ENCODE measurements around the gene FAM135A.
"Not testable (repeated sequence)": the region's sequence is repeated elsewhere in the genome, so short reads cannot be mapped to it uniquely, and the experiment has no call there.

The FAM135A gene

GRCh38 chr6:70590400-70590799 lies 177.1 kb downstream of the FAM135A start:
- no peaks in the 10 kb centered on the region for H3K4me1 ChIP-seq (ENCODE audit: insufficient read depth, low read length)
- no peak overlapping the region for H3K4me3 ChIP-seq (ENCODE audit: low read length)
- no peak overlapping the region for H2AFZ ChIP-seq (ENCODE audit: low read depth, low read length)
- H3K9me3 ChIP-seq (ENCODE audit: low read length): no peaks in the 10 kb centered on the region
- H3K27me3 ChIP-seq (ENCODE audit: insufficient read depth, low read length): no peaks in the 10 kb centered on the region
- H3K36me3 ChIP-seq (ENCODE audit: insufficient read depth, low read length): peaks cover 22% of the 10 kb centered on the region

- Histone ChIP-seq H3K9me3 (ENCODE audit: low read length) (no peaks in the 10 kb centered on the region), H3K4me3 (ENCODE audit: low read length) (no peak overlapping the region), H3K27me3 (ENCODE audit: insufficient read depth, low read length) (no peaks in the 10 kb centered on the region), H2AFZ (ENCODE audit: low read depth, low read length) (no peak overlapping the region), H3K36me3 (ENCODE audit: insufficient read depth, low read length) (peaks cover 9% of the 10 kb centered on the region), H3K4me1 (ENCODE audit: insufficient read depth, low read length) (no peaks in the 10 kb centered on the region)
These were observed 179.2 kb downstream of the FAM135A start for GRCh38 chr6:70592391-70593117.

GRCh38 chr6:70593118-70593486 lies 179.8 kb downstream of the FAM135A start:
- Histone ChIP-seq H3K9me3 (ENCODE audit: low read length) (no peaks in the 10 kb centered on the region), H3K4me3 (ENCODE audit: low read length) (no peak overlapping the region), H3K36me3 (ENCODE audit: insufficient read depth, low read length) (peaks cover 5% of the 10 kb centered on the region), H2AFZ (ENCODE audit: low read depth, low read length) (no peak overlapping the region), H3K4me1 (ENCODE audit: insufficient read depth, low read length) (no peaks in the 10 kb centered on the region), H3K27me3 (ENCODE audit: insufficient read depth, low read length) (no peaks in the 10 kb centered on the region)

GRCh38 chr6:70599187-70599586 lies 185.9 kb downstream of the FAM135A start:
- no peak overlapping the region for H2AFZ ChIP-seq (ENCODE audit: low read depth, low read length)
- H3K9me3 ChIP-seq (ENCODE audit: low read length): no peaks in the 10 kb centered on the region
- no peaks in the 10 kb centered on the region for H3K27me3 ChIP-seq (ENCODE audit: insufficient read depth, low read length)
- peaks cover 5% of the 10 kb centered on the region for H3K4me1 ChIP-seq (ENCODE audit: insufficient read depth, low read length)
- no peak overlapping the region for H3K4me3 ChIP-seq (ENCODE audit: low read length)
- no peaks in the 10 kb centered on the region for H3K36me3 ChIP-seq (ENCODE audit: insufficient read depth, low read length)

DNA sequence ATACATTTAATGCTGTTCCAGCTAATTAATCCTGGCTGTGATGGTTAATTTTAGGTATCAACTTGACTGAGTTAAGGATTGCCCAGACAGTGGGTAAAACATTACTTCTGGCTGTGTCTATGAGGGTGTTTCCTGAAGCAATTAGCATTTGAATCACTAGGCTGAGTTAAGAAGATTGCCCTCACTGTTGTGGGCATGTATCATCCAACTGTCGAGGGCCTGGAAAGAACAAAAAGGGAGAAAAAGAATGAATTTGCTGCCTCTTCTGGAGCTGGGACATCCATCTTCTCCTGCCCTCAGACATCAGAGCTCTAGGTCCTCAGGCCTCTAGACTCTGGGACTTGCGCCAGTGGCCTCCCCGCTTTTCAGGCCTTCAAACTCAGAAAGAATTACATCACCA lies 187.7 kb downstream of the FAM135A start:
- peaks cover 5% of the 10 kb centered on the region for H3K4me1 ChIP-seq (ENCODE audit: insufficient read depth, low read length)
- H2AFZ ChIP-seq (ENCODE audit: low read depth, low read length): no peak overlapping the region
- no peaks in the 10 kb centered on the region for H3K9me3 ChIP-seq (ENCODE audit: low read length)
- H3K36me3 ChIP-seq (ENCODE audit: insufficient read depth, low read length): no peaks in the 10 kb centered on the region
- H3K4me3 ChIP-seq (ENCODE audit: low read length): no peak overlapping the region
- H3K27me3 ChIP-seq (ENCODE audit: insufficient read depth, low read length): no peaks in the 10 kb centered on the region

DNA sequence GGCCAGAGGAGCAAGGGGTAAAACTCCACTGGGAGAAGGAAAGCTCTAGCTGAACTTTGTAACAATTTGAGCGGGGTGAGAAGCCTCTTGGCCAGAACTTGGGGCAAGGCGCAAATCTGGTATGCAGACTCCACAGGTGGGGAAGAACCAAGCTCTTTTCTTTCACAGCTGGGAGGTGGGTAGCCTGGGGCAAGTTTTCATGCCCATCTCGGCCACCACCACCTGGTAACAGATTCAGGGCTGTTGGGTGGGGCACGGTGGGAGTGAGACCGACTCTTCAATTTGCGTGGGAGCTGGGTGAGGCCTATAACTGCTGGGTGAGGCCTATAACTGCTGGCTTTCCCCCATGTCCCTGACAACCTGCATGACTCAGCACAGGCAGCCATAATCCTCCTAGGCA lies 190.9 kb downstream of the FAM135A start:
- H3K4me3 ChIP-seq (ENCODE audit: low read length): no peak overlapping the region
- no peaks in the 10 kb centered on the region for H3K27me3 ChIP-seq (ENCODE audit: insufficient read depth, low read length)
- H2AFZ ChIP-seq (ENCODE audit: low read depth, low read length): no peak overlapping the region
- H3K4me1 ChIP-seq (ENCODE audit: insufficient read depth, low read length): peaks cover 5% of the 10 kb centered on the region
- H3K9me3 ChIP-seq (ENCODE audit: low read length): no peaks in the 10 kb centered on the region
- H3K36me3 ChIP-seq (ENCODE audit: insufficient read depth, low read length): no peaks in the 10 kb centered on the region

DNA sequence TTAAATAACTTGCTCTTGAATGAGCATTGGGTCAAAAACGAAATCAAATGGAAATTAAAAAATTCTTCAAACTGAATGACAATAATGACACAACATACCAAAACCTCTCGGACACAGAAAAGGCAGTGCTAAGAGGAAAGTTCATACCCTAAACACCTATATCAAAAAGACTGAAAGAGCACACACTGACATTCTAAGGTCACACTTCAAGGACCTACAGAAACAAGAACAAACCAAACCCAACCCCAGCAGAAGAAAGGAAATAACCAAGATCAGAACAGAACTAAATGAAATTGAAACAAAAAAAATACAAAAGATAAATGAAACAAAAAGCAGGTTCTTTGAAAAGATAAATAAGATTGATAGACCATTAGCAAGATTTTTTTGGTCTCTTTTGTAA lies 194.1 kb downstream of the FAM135A start:
- H3K4me3 ChIP-seq (ENCODE audit: low read length); H3K9me3 ChIP-seq (ENCODE audit: low read length); H3K27me3 ChIP-seq (ENCODE audit: insufficient read depth, low read length); H3K36me3 ChIP-seq (ENCODE audit: insufficient read depth, low read length); H2AFZ ChIP-seq (ENCODE audit: low read depth, low read length); H3K4me1 ChIP-seq (ENCODE audit: insufficient read depth, low read length): not testable (repeated sequence)

DNA sequence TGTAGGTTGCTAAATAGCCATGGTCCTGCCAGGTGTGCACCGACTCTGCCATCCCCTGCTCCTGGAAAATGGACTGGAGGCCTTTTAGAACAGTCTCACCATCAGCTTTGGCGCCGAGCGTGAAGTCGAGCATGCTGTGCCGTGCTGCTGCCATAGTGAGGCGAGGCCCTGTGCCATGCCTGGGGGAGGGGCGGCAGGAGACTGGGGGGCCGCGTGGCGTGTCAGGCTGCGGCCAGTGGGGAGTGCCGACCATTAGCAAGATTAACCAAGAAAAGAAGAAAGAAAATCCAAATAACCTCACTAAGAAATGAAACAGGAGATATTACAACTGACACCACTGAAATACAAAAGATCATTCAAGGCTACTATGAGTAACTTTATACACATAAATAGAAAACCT lies 195.9 kb downstream of the FAM135A start:
- H3K4me3 ChIP-seq (ENCODE audit: low read length); H3K36me3 ChIP-seq (ENCODE audit: insufficient read depth, low read length); H3K9me3 ChIP-seq (ENCODE audit: low read length); H2AFZ ChIP-seq (ENCODE audit: low read depth, low read length); H3K4me1 ChIP-seq (ENCODE audit: insufficient read depth, low read length); H3K27me3 ChIP-seq (ENCODE audit: insufficient read depth, low read length): not testable (repeated sequence)
